ENCODE results near the gene KDM3B.
"Not testable (repeated sequence)": the region's sequence is repeated elsewhere in the genome, so short reads cannot be mapped to it uniquely, and the experiment has no call there.

The KDM3B gene

GRCh38 chr5:138410996-138411640 lies 58.6 kb downstream of the KDM3B start:
- DNase-seq, result not testable (repeated sequence)

DNA sequence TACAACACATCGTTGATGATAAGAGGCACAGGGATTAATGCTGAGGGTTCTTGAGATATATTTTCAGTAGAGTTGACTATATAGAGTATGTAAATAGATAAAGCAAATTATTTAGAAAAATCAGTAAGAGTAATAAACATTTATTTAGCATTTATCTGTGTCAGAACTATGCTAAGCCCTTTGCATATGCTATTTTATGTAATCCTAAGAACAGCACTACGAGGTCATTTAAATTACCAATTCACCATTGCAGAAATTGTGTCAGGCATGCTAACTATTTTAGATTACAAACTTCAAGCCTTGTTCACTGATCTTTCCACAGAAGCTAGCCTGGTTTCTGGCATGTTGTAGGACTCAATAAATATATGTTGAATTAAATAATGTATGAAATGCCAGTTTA lies 66.0 kb downstream of the KDM3B start:
- DNase-seq, result no peak

DNA sequence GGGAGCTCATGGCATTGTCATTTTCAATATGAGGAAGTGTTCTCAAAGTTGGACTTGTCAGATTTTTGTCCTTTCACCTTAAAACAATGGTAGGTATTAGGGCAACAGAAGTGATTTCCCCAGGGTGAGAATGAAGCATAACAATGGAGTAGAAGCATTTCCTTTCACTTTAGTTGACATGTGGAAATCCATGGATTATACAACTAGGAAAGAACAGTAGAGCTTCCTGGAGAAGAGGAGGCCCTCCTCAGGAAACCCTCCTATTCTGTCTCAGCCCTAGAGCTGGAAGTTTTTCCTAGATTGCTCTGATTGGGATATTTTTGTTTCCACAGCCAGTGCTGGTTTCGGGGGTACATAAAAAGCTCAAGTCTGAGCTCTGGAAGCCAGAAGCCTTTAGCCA lies 72.6 kb downstream of the KDM3B start:
- no peak for DNase-seq

DNA sequence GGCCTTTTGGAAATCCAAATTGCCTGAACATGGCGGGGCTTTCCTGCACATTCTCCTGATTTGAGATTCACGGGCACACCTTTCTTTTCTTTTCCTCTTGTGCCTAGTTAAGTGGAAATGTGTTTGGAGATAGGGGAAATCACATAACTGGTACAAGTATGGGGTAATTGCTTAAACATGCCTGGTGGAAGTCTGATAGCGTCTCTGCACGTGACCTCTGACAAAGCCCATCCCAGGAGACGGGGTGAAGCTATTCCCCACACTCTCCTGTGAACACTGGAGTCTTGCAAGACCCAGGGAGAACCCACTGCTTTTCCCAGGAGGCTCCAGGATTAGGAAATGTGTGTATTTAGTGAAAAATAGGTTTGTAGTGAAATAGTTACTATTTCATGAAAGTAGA lies 83.5 kb downstream of the KDM3B start:
- no peak for DNase-seq

DNA sequence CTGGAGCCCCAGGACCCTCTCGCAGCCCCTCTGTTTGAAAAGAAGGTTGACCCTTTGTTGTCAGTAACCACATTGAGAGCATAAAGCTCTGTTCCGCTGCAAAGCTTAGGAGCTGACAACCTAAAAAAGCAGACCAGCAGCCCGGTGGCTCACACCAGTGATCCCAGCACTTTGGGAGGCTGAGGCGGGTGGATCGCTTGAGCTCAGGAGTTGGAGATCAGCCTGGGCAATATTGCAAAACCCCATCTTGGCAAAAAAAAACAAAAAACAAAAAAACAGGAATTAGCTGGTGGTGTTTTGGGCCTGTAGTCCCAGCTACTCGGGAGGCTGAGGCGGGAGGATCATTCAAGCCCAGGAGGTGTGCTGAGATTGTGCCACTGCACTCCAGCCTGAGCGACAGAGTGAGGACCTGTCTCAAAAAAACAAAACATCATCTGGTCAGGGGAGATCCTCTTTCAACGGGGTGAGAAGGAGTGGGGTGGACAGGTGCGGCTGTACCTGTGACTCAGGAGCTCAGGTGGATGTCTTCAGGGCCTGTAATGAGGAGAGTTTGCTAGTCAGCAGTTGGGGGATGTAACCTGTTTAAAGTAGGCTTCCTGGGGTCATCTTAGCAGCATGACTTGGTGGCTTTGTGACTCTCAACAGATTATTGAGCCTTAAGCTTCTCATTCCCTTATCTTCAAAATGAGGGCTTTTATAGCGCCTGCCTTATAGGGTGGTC lies 85.7 kb downstream of the KDM3B start:
- DNase-seq, result no peak

DNA sequence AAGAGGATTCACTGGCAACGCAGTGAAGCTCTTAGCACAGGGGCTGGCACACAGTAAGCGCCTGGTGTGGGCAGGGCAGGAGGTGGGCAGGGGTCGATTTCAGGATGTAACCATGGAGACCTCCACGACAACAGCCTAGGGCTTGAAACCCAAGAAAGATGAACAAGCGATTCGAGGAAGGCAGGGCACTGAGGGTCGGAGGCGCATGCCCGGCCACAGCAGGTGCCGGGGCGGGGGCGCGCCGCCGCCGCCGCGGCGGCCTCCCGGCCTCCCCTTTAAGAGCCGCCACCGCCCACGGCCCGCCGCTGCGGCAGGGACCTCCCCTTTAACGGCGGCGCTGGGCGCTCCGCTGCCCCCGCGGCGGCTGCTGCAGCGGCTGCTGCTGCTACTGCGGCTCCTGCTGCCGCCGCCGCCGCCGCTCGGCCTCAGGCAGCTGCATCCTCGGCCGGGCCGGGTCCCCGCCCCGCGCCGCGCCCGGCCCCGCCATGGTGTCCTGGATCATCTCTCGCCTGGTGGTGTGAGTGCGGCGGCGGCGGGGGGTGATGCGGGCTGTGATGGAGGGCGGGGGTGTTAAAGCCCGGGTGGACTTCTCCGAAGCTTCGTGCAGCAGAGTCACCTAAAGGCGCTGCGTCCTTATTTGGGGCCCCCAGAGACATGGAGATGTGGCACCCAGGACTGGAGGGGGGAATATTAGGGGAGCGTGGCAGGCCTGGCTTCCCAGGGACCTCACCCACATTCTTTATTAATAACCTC lies 86.4 kb downstream of the KDM3B start, which contains the start of gene REEP2:
TSS of gene REEP2 (plus strand) at position 334 of the 753 bp plus-strand sequence. CDS start at position 486, 152 bp downstream.
- peak in 1 of 4 experiments; percentile 40 for DNase-seq

- no peak for DNase-seq
Measured at GRCh38 chr5:138439477-138440158, 87.1 kb downstream of the KDM3B start.

GRCh38 chr5:138440159-138441073 lies 87.9 kb downstream of the KDM3B start:
- DNase-seq, result no peak

DNA sequence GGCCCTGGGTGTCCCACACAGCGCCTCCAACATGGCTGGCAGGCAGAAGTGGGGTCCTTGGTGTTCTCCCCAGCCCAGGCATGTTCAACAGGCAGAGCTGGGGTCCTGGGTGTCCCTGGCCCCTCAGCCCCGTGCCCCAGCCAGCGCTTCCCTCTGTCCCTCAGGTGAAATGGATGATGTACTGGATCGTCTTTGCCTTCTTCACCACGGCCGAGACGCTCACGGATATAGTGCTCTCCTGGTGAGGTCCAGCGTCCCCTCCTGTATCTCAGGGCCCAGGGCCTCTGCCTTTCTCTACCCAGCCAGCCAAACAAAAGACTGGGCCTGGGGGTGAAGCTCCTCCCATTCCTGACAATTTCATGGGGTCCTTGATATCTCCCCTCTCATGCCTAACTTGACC lies 88.7 kb downstream of the KDM3B start:
- no peak for DNase-seq

DNA sequence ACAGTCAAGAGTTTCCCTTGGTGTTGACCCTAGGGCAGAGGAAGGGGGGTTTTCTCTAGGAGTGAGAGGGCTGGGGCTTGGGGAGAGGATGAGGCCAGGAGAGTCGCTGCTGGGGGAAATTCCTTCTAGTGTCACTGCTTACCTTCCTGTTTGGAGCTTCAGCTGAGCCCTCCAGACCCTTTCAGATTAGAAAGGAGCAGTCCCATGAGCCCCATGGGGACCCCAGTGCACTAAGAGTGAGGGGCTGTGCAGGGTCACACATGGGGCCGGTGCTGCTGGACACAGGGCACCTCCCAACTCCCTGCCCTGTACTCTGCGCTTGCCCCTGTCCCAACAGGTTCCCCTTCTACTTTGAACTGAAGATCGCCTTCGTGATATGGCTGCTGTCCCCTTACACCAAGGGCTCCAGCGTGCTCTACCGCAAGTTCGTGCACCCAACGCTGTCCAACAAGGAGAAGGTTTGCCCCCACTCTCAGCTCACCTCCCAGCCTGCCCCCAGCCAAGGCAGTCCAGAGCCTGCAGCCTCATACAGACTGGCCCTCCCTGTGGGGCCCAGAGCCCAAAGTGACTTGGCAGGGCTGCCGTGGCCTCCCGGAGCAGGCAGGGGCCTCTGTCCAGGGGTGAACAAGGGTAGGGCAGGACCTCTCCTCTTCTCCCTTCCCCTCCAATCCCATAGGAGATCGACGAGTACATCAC lies 91.7 kb downstream of the KDM3B start:
- no peak for DNase-seq

- no peak for DNase-seq
Measured at GRCh38 chr5:138444774-138445546, 92.5 kb downstream of the KDM3B start.

DNA sequence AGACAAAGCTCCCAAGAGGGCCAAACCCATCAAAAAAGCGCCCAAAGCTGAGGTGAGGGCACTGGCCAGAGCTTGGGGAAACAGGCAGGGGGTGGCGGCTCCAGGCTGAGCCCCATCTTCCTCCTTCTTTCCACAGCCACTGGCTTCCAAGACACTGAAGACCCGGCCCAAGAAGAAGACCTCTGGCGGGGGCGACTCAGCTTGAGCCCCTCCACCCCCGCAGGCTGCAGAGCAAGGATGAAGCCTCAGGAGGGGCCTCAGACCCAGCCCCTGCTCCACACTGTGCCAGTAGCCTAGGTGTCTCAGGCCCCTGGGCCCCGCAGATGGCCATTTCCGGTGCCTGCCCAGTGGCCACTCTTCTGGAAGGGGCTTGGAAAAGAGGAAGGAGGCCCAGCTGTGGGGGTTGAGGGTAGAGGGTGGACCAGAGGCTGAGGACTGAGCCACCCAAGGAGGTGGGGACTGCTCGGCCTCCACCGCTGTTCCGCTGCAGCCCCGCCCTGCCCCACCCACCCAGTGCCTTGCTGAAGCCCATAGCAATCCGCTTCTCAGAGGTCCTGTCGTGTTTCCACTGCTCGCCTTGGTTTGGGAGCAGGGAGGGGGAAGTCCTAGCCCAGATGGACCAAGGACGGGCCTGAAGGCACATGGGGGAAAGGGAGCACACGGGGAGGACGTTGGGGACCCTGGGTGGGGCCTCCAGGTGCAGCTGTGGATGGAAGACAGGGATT lies 93.2 kb downstream of the KDM3B start:
- DNase-seq, result no peak

DNA sequence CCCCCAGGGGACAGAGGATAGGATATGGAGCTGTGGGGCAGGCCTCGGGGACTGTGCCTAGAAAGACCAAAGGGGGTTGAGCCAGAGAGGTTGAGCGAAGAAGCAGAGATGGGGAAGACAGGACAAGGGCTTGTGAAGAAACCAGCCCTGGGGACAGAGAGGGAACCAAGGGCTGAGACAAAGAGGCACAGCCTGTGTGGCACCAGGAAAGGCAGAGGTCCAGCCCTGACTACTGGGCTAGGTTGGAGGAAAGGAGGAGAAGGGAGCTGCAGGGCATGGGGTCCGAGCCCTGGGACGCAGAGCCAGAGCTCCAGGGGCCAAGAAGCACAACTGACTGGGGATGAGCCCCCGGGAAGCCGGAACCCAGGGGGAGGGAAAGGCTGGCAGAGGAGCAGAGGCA lies 95.6 kb downstream of the KDM3B start:
- DNase-seq, result no peak

- DNase-seq, result no peak
Measured at GRCh38 chr5:138448481-138449398, 96.3 kb downstream of the KDM3B start.

DNA sequence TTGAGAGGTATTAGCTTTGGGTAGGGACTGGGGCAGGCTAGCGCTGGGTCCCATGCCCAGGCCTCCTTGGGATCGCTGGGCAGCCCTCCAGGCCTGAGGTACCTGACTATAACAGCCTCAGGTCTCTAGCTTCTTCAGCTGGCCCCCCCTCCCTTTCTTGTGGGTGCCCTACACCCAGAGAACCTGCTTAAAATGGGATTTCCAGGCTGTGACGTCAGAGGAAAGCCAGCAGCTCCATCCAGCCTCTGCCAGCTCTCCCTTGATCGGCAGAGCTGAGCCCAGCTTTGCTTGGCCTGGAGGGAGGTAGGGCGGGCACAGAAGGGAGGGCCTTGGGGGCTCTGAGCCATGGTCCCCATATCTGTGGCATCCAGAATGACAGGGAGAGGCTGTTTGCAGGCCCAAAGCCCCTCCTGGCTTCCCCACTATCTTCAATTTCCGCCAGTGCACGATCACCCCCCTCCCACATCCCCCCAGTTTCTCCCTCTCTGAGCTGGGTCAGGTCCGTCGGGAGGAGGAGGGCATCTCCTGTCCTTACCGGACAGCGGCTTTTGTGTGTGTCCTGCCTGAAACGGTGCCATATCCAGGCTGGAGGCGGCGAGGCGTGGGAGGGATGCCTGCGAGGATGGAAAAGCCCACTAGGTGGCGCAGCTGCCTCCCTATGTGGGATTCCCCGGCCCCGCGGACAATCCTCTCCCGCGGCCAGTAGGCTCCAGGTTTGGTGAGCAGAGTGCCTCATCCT lies 97.2 kb downstream of the KDM3B start:
- peak; percentile 44 to 68 (median 60) for DNase-seq

GRCh38 chr5:138450971-138451370 lies 98.5 kb downstream of the KDM3B start:
- DNase-seq, result no peak

GRCh38 chr5:138452720-138453119 lies 100.2 kb downstream of the KDM3B start:
- DNase-seq, result no peak

- no peak for DNase-seq
Measured at GRCh38 chr5:138453590-138453989, 101.1 kb downstream of the KDM3B start.

Data from activated naive CD4-positive, alpha-beta T cell (primary cell).